Liver (tissue), 3 donors: ENCODE data around the gene CYB561D2.

Source experiments
- CTCF ChIP-seq: fragments of 150-350 bp; IDR thresholded peaks from 2 replicates; pipeline ENCODE4 v1.5.1; 2017; ENCODE audit warnings: improper control_type of control experiment, low read depth, low read length; ENCODE audit not compliant: missing input control
- EGR1 ChIP-seq, 2 donors: IDR thresholded peaks; 2 replicates each; pipeline ENCODE4 v1.6.1; 2016 to 2018; ENCODE audit warnings: antibody characterized with exemption in 2 of 2, low read depth in 2 of 2
- FOXA2 ChIP-seq: IDR thresholded peaks from 2 replicates; pipeline ENCODE4 v1.6.1; 2016; ENCODE audit warnings: antibody characterized with exemption
- GABPA ChIP-seq, 2 donors: IDR thresholded peaks in 1 of 2; conservative IDR thresholded peaks in 1 of 2; 2 replicates each; pipeline ENCODE4 v1.6.1; 2016; ENCODE audit warnings: antibody characterized with exemption in 2 of 2, mild to moderate bottlenecking in 1 of 2, moderate library complexity in 1 of 2
- JUND ChIP-seq, 2 donors: IDR thresholded peaks; 2 replicates each; pipeline ENCODE4 v1.6.1; 2016; ENCODE audit warnings: antibody characterized with exemption in 2 of 2
- NR2F2 ChIP-seq: IDR thresholded peaks from 2 replicates; pipeline ENCODE4 v1.6.1; 2016; ENCODE audit warnings: antibody characterized with exemption
- RAD21 ChIP-seq, 2 donors: IDR thresholded peaks; 2 replicates each; pipeline ENCODE4 v1.6.1; 2016; ENCODE audit warnings: antibody characterized with exemption in 2 of 2, mild to moderate bottlenecking in 2 of 2
- REST ChIP-seq: IDR thresholded peaks from 2 replicates; pipeline ENCODE4 v1.6.1; 2016; ENCODE audit warnings: antibody characterized with exemption, mild to moderate bottlenecking
- RXRA ChIP-seq, 2 donors: IDR thresholded peaks; 2 replicates each; pipeline ENCODE4 v1.6.1; 2017 to 2018; ENCODE audit warnings: antibody characterized with exemption in 2 of 2, mild to moderate bottlenecking in 1 of 2
- TAF1 ChIP-seq: conservative IDR thresholded peaks from 2 replicates; pipeline ENCODE4 v1.6.1; 2016; ENCODE audit warnings: antibody characterized with exemption, mild to moderate bottlenecking
- YY1 ChIP-seq: IDR thresholded peaks from 2 replicates; pipeline ENCODE4 v1.6.1; 2016; ENCODE audit warnings: antibody characterized with exemption, mild to moderate bottlenecking
- ZBTB33 ChIP-seq: IDR thresholded peaks from 2 replicates; pipeline ENCODE4 v1.6.1; 2016; ENCODE audit warnings: antibody characterized with exemption
- TF ChIP-seq, protein P1 (sequence below): IDR thresholded peaks from 2 replicates; pipeline ENCODE4 v1.6.1; 2016; ENCODE audit warnings: antibody characterized with exemption
- donor health status: healthy.
- donor health status: healthy.

GRCh38 chr3:50324351-50325112, 26.1 kb upstream of the CYB561D2 start:
- peak; percentile 84 for TF ChIP-seq CTCF
- TF ChIP-seq GABPA (IDR thresholded peaks at IDR 0.05 in 1 of 2, conservative IDR thresholded peaks at IDR 0.05 in 1 of 2) = no peak
- no peak for TF ChIP-seq JUND (IDR thresholded peaks at IDR 0.05)
- TF ChIP-seq EGR1 (IDR thresholded peaks at IDR 0.05; ENCODE audit: low read depth in 2 of 2) = no peak
- TF ChIP-seq RAD21 (IDR thresholded peaks at IDR 0.05) = peak; percentile 83 to 92
- no peak for TF ChIP-seq TAF1
- no peak for TF ChIP-seq YY1
- no peak for TF ChIP-seq ZBTB33
- peak; percentile 84 for TF ChIP-seq NR2F2
- TF ChIP-seq REST = no peak
- TF ChIP-seq FOXA2 = no peak
- TF ChIP-seq RXRA (IDR thresholded peaks at IDR 0.05) = peak; percentile 30 to 59
- TF ChIP-seq, protein P1, sequence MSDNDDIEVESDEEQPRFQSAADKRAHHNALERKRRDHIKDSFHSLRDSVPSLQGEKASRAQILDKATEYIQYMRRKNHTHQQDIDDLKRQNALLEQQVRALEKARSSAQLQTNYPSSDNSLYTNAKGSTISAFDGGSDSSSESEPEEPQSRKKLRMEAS = no peak
